ENCODE data around the gene TOP2B.

- TF ChIP-seq EZH2 (IDR thresholded peaks at IDR 0.05; ENCODE audit: borderline replicate concordance, low read length) = no peak
- no peak for TF ChIP-seq CTCF (IDR thresholded peaks at IDR 0.05; ENCODE audit: low read length)
These were observed 567 bp downstream of the TOP2B start for GRCh38 chr3:25663869-25664811.
